Small intestine (tissue), 7 donors: ENCODE results near the gene ATP6V1B1. TPM values are rescaled to one million over a fixed set of nuclear protein-coding genes. Genes with fewer than 3 reads are reported as not detected.
A peak's percentile ranks its signal among the peaks of the same experiment; 100 is the strongest.

Experiments used
- DNase-seq, 2 donors: peaks; one replicate each; pipeline versions ENCODE4 v3.0.0 to v3.0.0-alpha.2; 2013
- FAIRE-seq: peaks from 2 replicates; lab custom pipeline; 2012; peaks lifted over from hg19 to GRCh38; lab: Jason Lieb, UNC
- H3K27ac ChIP-seq, 3 donors: one replicate each; pipeline ENCODE4 v1.5.1; 2013; ENCODE audit warnings: low read length in 2 of 3, mild to moderate bottlenecking in 2 of 3, control low read depth in 1 of 3, inconsistent platforms in 1 of 3, low read depth in 1 of 3, moderate library complexity in 1 of 3
- H3K27me3 ChIP-seq, 3 donors: one replicate each; pipeline ENCODE4 v1.6.1; 2013; ENCODE audit warnings: low read length in 3 of 3, inconsistent platforms in 1 of 3; ENCODE audit not compliant: control insufficient read depth in 3 of 3, insufficient read depth in 3 of 3
- H3K36me3 ChIP-seq, 3 donors: one replicate each; pipeline ENCODE4 v1.6.1; 2013; ENCODE audit warnings: low read length in 3 of 3, inconsistent platforms in 1 of 3, low read depth in 1 of 3, mild to moderate bottlenecking in 1 of 3, moderate library complexity in 1 of 3; ENCODE audit not compliant: control insufficient read depth in 3 of 3, insufficient read depth in 2 of 3
- H3K4me1 ChIP-seq, 3 donors: one replicate each; pipeline ENCODE4 v1.6.1; 2013; ENCODE audit warnings: low read length in 2 of 3, inconsistent platforms in 1 of 3, low read depth in 1 of 3, mild to moderate bottlenecking in 1 of 3, moderate library complexity in 1 of 3; ENCODE audit not compliant: control insufficient read depth in 3 of 3, insufficient read depth in 2 of 3
- H3K4me3 ChIP-seq, 3 donors: one replicate each; pipeline ENCODE4 v1.5.1; 2013; ENCODE audit warnings: low read length in 3 of 3, control low read depth in 1 of 3, inconsistent platforms in 1 of 3, low read depth in 1 of 3, mild to moderate bottlenecking in 1 of 3, moderate library complexity in 1 of 3
- H3K9me3 ChIP-seq, 2 donors: one replicate each; pipeline ENCODE4 v1.6.1; 2013; ENCODE audit warnings: low read depth in 1 of 2, low read length in 1 of 2; ENCODE audit not compliant: control insufficient read depth in 2 of 2, insufficient read depth in 1 of 2
- WGBS, 3 donors: extraction: QIAGEN DNeasy Blood & Tissue Kit; methylation state at CpG; one replicate each; pipeline ENCODE4 v1.1.7; 2013; 5-methylcytosine and 5-hydroxymethylcytosine counted together
- polyA plus RNA-seq, 4 donors: library from polyadenylated mRNA; stranded (reverse) in 3 of 4; unstranded in 1 of 4; fragments of 200-250 nt in 3 of 4; fragments of 120-200 nt in 1 of 4; gene quantifications; one replicate each; pipeline versions ENCODE4 v1.2.1 to v1.2.3, GENCODE V29; 2013
- donor health status: healthy with polysubstance abuse.
- donor health status: control.
- donor health status: control.
- donor health status: Bipolar disorder and iron deficiency.
- donor health status: healthy.

ATP6V1B1 gene
- polyA plus RNA-seq, 4 donors, result 0.21 to 2.5 TPM; not detected in 2

- 70 to 78% (median 74%) methylated on average over 12 of the region's 12 CpGs for WGBS, 3 donors
- Histone ChIP-seq H3K9me3 (no peaks in the 10 kb centered on the region), H3K4me1 (peaks cover 0 to 4% (median 4%) of the 10 kb centered on the region in 3 donors), H3K27ac (no peak overlapping the region), H3K4me3 (no peak overlapping the region), H3K36me3 (no peaks in the 10 kb centered on the region), H3K27me3 (peaks cover 0 to 41% (median 6%) of the 10 kb centered on the region in 3 donors)
- FAIRE-seq, result no peak
- no peak for DNase-seq
These were observed 26.6 kb downstream of the ATP6V1B1 start for GRCh38 chr2:70962211-70962884.

- no peaks in the 10 kb centered on the region for H3K9me3 ChIP-seq
- peaks cover 0 to 2% (median 0%) of the 10 kb centered on the region in 3 donors for H3K4me1 ChIP-seq
- no peaks in the 10 kb centered on the region for H3K36me3 ChIP-seq
- H3K27me3 ChIP-seq, result peaks cover 0 to 41% (median 6%) of the 10 kb centered on the region in 3 donors
- FAIRE-seq, result no peak
- H3K27ac ChIP-seq, result no peak overlapping the region
- H3K4me3 ChIP-seq, result no peak overlapping the region
- no peak for DNase-seq
- WGBS, 3 donors, result 67 to 72% (median 70%) methylated on average over 18 of the region's 18 CpGs
These were observed 27.5 kb downstream of the ATP6V1B1 start for GRCh38 chr2:70962885-70963878.

GRCh38 chr2:70964133-70964532, 28.4 kb downstream of the ATP6V1B1 start:
- 66 to 70% (median 67%) methylated on average over 4 of the region's 4 CpGs for WGBS, 3 donors
- FAIRE-seq (no peak), DNase-seq (no peak)
- no peaks in the 10 kb centered on the region for H3K36me3 ChIP-seq
- H3K27ac ChIP-seq, result no peak overlapping the region
- H3K4me1 ChIP-seq, result no peaks in the 10 kb centered on the region
- no peaks in the 10 kb centered on the region for H3K9me3 ChIP-seq
- no peak overlapping the region for H3K4me3 ChIP-seq
- H3K27me3 ChIP-seq, result peaks cover 0 to 41% (median 6%) of the 10 kb centered on the region in 3 donors

GRCh38 chr2:70964596-70965386, 29.1 kb downstream of the ATP6V1B1 start:
- Histone ChIP-seq H3K36me3 (no peaks in the 10 kb centered on the region), H3K9me3 (no peaks in the 10 kb centered on the region), H3K4me3 (peak overlapping the region in 2 of 3 donors; percentile 14 to 32), H3K27me3 (peaks cover 0 to 41% (median 6%) of the 10 kb centered on the region in 3 donors), H3K27ac (no peak overlapping the region), H3K4me1 (no peaks in the 10 kb centered on the region)
- DNase-seq (peak; percentile 65 to 85), FAIRE-seq (no peak)
- WGBS, 3 donors, result 5% methylated on average over 58 to 59 of the region's 59 CpGs

- no peak overlapping the region for H3K27ac ChIP-seq
- no peak overlapping the region for H3K4me3 ChIP-seq
- H3K36me3 ChIP-seq, result no peaks in the 10 kb centered on the region
- DNase-seq (no peak), FAIRE-seq (no peak)
- no peaks in the 10 kb centered on the region for H3K4me1 ChIP-seq
- peaks cover 0 to 39% (median 6%) of the 10 kb centered on the region in 3 donors for H3K27me3 ChIP-seq
- WGBS, 3 donors, result 66 to 69% (median 67%) methylated on average over 14 of the region's 14 CpGs
- no peaks in the 10 kb centered on the region for H3K9me3 ChIP-seq
These were observed 29.8 kb downstream of the ATP6V1B1 start for GRCh38 chr2:70965506-70965905.

- Histone ChIP-seq H3K4me3 (no peak overlapping the region), H3K36me3 (no peaks in the 10 kb centered on the region), H3K27ac (no peak overlapping the region), H3K27me3 (peaks cover 0 to 31% (median 6%) of the 10 kb centered on the region in 3 donors), H3K4me1 (no peaks in the 10 kb centered on the region), H3K9me3 (no peaks in the 10 kb centered on the region)
- DNase-seq (no peak), FAIRE-seq (no peak)
- WGBS, 3 donors, result 56 to 71% (median 63%) methylated on average over 4 of the region's 4 CpGs
These were observed 31.0 kb downstream of the ATP6V1B1 start for GRCh38 chr2:70966681-70967080.

GRCh38 chr2:70967189-70967588, 31.5 kb downstream of the ATP6V1B1 start:
- DNase-seq (no peak), FAIRE-seq (no peak)
- Histone ChIP-seq H3K9me3 (no peaks in the 10 kb centered on the region), H3K27ac (no peak overlapping the region), H3K36me3 (no peaks in the 10 kb centered on the region), H3K4me1 (no peaks in the 10 kb centered on the region), H3K27me3 (peaks cover 0 to 30% (median 6%) of the 10 kb centered on the region in 3 donors), H3K4me3 (no peak overlapping the region)
- 57 to 66% (median 62%) methylated on average over 4 of the region's 4 CpGs for WGBS, 3 donors

GRCh38 chr2:70974592-70974991, 38.9 kb downstream of the ATP6V1B1 start:
- FAIRE-seq, result no peak
- DNase-seq, result no peak
- no peaks in the 10 kb centered on the region for H3K36me3 ChIP-seq
- H3K27me3 ChIP-seq, result no peaks in the 10 kb centered on the region
- no peaks in the 10 kb centered on the region for H3K9me3 ChIP-seq
- no peak overlapping the region for H3K27ac ChIP-seq
- no peak overlapping the region for H3K4me3 ChIP-seq
- peaks cover 0 to 11% (median 0%) of the 10 kb centered on the region in 3 donors for H3K4me1 ChIP-seq
- 91 to 98% (median 95%) methylated on average over 3 of the region's 3 CpGs for WGBS, 3 donors
